Lower lobe of right lung (tissue), 2 donors: ENCODE data around the gene STEAP1B. TPM values are rescaled to one million over a fixed set of nuclear protein-coding genes. Genes with fewer than 3 reads are reported as not detected.

Experiments used
- ATAC-seq, 2 donors: fragments of 200-7000 bp; cut with Tn5 transposase; one replicate each; pipeline ENCODE4 v1.9.1; 2020 to 2022; ENCODE audit warnings: mild to moderate bottlenecking in 2 of 2, moderate library complexity in 2 of 2
- DNase-seq: peaks from one replicate; pipeline ENCODE4 v3.0.0-alpha.2; 2020
- H3K27ac ChIP-seq: fragments of 200-600 bp; one replicate; pipeline ENCODE4 v1.8.0; 2022
- H3K27me3 ChIP-seq: fragments of 200-600 bp; one replicate; pipeline ENCODE4 v1.8.0; 2022; ENCODE audit warnings: low read depth
- H3K36me3 ChIP-seq: fragments of 200-600 bp; one replicate; pipeline ENCODE4 v1.8.0; 2022; ENCODE audit warnings: mild to moderate bottlenecking
- H3K4me1 ChIP-seq: fragments of 200-600 bp; one replicate; pipeline ENCODE4 v1.8.0; 2022
- H3K4me3 ChIP-seq: fragments of 200-600 bp; one replicate; pipeline ENCODE4 v1.8.0; 2022; ENCODE audit warnings: mild to moderate bottlenecking
- H3K9me3 ChIP-seq: fragments of 200-600 bp; one replicate; pipeline ENCODE4 v1.8.0; 2022
- intact Hi-C: fragments of 100-400 bp; cut with DNase I; formaldehyde crosslinking; loops from one replicate; pipeline ENCODE4 v1.11.0; 2022
- total RNA-seq: library from RNA; stranded (reverse); fragmentation: NEBNext Ultra II Directional; extraction: Animal tissue kit (Norgen Biotek cat#: 25700); gene quantifications from one replicate; pipeline ENCODE4 v1.2.1, GENCODE V29; 2021
- TF ChIP-seq, protein P1 (sequence below): fragments of 200-600 bp; IDR thresholded peaks from one replicate; pipeline ENCODE4 v1.8.0; 2022; ENCODE audit warnings: antibody characterized with exemption, mild to moderate bottlenecking
- donor health status: DM: no; HTN: yes; CAD: no; lungs with severe emphysema.

The STEAP1B gene
- total RNA-seq, 1 donor from 2014 or later: 1.5 TPM

GRCh38 chr7:22417349-22417748 lies 82.6 kb downstream of the STEAP1B start:
- H3K4me3 ChIP-seq: no peak overlapping the region
- DNase-seq (no peak), ATAC-seq (no peak)
- H3K36me3 ChIP-seq: no peaks in the 10 kb centered on the region
- H3K27me3 ChIP-seq: no peaks in the 10 kb centered on the region
- H3K9me3 ChIP-seq: no peaks in the 10 kb centered on the region
- intact Hi-C loops: no loop called here
- TF ChIP-seq, protein P1, sequence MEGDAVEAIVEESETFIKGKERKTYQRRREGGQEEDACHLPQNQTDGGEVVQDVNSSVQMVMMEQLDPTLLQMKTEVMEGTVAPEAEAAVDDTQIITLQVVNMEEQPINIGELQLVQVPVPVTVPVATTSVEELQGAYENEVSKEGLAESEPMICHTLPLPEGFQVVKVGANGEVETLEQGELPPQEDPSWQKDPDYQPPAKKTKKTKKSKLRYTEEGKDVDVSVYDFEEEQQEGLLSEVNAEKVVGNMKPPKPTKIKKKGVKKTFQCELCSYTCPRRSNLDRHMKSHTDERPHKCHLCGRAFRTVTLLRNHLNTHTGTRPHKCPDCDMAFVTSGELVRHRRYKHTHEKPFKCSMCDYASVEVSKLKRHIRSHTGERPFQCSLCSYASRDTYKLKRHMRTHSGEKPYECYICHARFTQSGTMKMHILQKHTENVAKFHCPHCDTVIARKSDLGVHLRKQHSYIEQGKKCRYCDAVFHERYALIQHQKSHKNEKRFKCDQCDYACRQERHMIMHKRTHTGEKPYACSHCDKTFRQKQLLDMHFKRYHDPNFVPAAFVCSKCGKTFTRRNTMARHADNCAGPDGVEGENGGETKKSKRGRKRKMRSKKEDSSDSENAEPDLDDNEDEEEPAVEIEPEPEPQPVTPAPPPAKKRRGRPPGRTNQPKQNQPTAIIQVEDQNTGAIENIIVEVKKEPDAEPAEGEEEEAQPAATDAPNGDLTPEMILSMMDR: no peak
- no peak overlapping the region for H3K27ac ChIP-seq
- H3K4me1 ChIP-seq: no peaks in the 10 kb centered on the region

GRCh38 chr7:22414424-22414823 lies 85.6 kb downstream of the STEAP1B start:
- DNase-seq: no peak
- TF ChIP-seq, protein P1: no peak
- H3K9me3 ChIP-seq: no peaks in the 10 kb centered on the region
- H3K36me3 ChIP-seq: no peaks in the 10 kb centered on the region
- no peaks in the 10 kb centered on the region for H3K4me1 ChIP-seq
- H3K4me3 ChIP-seq: no peak overlapping the region
- no peaks in the 10 kb centered on the region for H3K27me3 ChIP-seq
- intact Hi-C loops: no loop called here
- H3K27ac ChIP-seq: no peak overlapping the region
- ATAC-seq: no peak

- H3K9me3 ChIP-seq: no peaks in the 10 kb centered on the region
- no peaks in the 10 kb centered on the region for H3K4me1 ChIP-seq
- H3K27me3 ChIP-seq: no peaks in the 10 kb centered on the region
- no peak overlapping the region for H3K4me3 ChIP-seq
- TF ChIP-seq, protein P1: no peak
- H3K36me3 ChIP-seq: no peaks in the 10 kb centered on the region
- intact Hi-C loops: no loop called here
- DNase-seq: no peak
- no peak for ATAC-seq
- no peak overlapping the region for H3K27ac ChIP-seq
These were observed 86.8 kb downstream of the STEAP1B start for GRCh38 chr7:22413211-22413610.

- Histone ChIP-seq H3K27me3 (no peaks in the 10 kb centered on the region), H3K27ac (no peak overlapping the region), H3K9me3 (no peaks in the 10 kb centered on the region), H3K4me1 (no peaks in the 10 kb centered on the region), H3K4me3 (no peak overlapping the region), H3K36me3 (no peaks in the 10 kb centered on the region)
- TF ChIP-seq, protein P1: no peak
- intact Hi-C loops: no loop called here
- DNase-seq: no peak
- no peak for ATAC-seq
These were observed 87.9 kb downstream of the STEAP1B start for GRCh38 chr7:22411977-22412693.

GRCh38 chr7:22406715-22407114 lies 93.3 kb downstream of the STEAP1B start:
- no peaks in the 10 kb centered on the region for H3K9me3 ChIP-seq
- no peaks in the 10 kb centered on the region for H3K4me1 ChIP-seq
- H3K27ac ChIP-seq: no peak overlapping the region
- no peak overlapping the region for H3K4me3 ChIP-seq
- TF ChIP-seq, protein P1: no peak
- H3K27me3 ChIP-seq: no peaks in the 10 kb centered on the region
- intact Hi-C loops: no loop called here
- ATAC-seq (no peak), DNase-seq (no peak)
- H3K36me3 ChIP-seq: no peaks in the 10 kb centered on the region
